Mucosa of stomach (tissue), 1 donor: ENCODE data around the gene CASTOR1.

Experiments
- H3K27me3 ChIP-seq: one replicate; pipeline ENCODE4 v1.7.0; 2013; ENCODE audit warnings: mild to moderate bottlenecking, low read length; ENCODE audit not compliant: control insufficient read depth, insufficient read depth
- H3K36me3 ChIP-seq: one replicate; pipeline ENCODE4 v1.7.0; 2013; ENCODE audit warnings: low read length; ENCODE audit not compliant: control insufficient read depth, insufficient read depth
- H3K4me1 ChIP-seq: one replicate; pipeline ENCODE4 v1.7.0; 2013; ENCODE audit warnings: mild to moderate bottlenecking, low read length; ENCODE audit not compliant: control insufficient read depth, insufficient read depth
- H3K4me3 ChIP-seq: one replicate; pipeline ENCODE4 v1.7.0; 2013; ENCODE audit warnings: low read length
- H3K9ac ChIP-seq: one replicate; pipeline ENCODE4 v1.7.0; 2013; ENCODE audit warnings: mild to moderate bottlenecking, low read length, moderate library complexity
- H3K9me3 ChIP-seq: one replicate; pipeline ENCODE4 v1.7.0; 2013; ENCODE audit warnings: mild to moderate bottlenecking, low read length, moderate library complexity; ENCODE audit not compliant: control insufficient read depth
- donor health status: Pancreatic carcinoma.

CASTOR1 gene

DNA sequence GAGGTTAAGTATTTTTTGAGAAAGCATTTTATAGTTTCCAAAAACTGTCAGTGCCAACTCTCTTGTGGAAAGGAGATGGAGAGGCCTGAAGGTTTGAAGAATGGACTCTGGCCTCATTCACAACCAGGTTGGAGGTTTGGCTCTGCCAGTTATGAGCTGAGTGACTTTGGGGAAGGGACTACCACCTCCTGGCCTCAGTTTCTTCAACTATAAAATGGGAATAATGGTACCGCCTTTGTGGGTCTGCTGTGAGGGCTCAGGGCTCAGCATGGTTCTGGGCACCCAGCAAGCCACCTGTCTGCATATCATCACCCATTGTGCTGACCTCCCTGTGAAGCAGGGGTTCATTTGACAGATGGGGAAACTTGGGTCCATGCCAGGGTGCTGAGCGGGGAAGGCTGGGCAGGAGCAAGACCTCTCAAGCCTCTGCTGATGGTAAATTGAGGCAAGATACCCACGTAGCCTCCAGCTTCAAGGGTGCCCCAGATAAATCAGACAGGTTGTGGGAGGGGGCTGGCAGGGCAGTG, 39.2 kb downstream of the CASTOR1 start:
- Histone ChIP-seq H3K36me3 (no peaks in the 10 kb centered on the region), H3K9ac (no peak overlapping the region), H3K9me3 (no peaks in the 10 kb centered on the region), H3K27me3 (peaks cover 13% of the 10 kb centered on the region), H3K4me3 (no peak overlapping the region), H3K4me1 (peaks cover 51% of the 10 kb centered on the region)

DNA sequence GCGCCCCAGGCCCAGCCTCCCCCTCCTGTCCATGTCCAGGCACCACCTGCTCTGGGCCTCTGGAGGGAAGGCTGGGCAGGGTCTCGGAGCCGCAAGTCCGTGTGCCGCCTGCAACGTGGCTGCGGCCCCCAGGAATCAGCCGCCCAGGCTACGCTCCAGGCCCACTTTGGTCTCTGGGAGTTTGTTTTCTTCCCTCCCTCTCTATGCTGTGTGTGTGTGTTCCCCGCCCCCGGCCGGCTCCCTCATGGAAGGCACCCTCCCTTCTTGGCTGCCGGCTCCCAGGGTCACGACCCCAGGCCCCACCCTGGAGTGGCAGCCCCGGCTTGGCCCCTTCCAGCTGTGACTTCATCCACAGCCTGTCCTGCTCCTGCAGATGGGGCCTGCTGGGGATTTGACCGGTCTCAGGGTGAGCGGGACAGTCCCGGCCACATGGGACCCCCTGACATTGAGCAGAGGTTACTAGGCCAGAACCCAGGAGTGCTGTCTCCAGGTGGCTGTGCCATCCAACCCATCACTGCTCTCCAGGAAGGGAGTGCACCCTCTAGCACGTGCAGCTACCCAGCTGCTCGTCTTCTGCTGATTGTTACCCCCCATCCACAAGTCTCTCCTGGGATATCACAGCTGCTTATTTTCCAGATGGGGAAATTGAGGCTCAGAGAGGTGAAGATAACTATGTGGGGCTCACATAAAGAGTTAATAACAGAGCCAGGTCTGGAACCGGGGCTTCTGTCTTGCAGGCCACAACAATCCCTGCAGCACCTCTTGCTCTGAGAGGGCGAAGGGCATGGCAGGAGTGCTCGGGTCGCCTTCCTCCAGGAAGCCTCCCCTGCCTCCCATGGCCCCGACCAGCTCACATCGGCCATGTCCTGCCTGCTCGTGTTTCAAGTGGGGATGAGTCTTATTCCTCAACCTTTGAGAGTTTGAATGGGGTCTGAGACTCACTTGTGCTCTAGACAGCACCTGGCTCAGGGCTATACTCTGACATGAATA, 40.0 kb downstream of the CASTOR1 start:
- H3K4me3 ChIP-seq: no peak overlapping the region
- H3K4me1 ChIP-seq: peaks cover 54% of the 10 kb centered on the region
- H3K9ac ChIP-seq: no peak overlapping the region
- H3K9me3 ChIP-seq: no peaks in the 10 kb centered on the region
- no peaks in the 10 kb centered on the region for H3K36me3 ChIP-seq
- peaks cover 13% of the 10 kb centered on the region for H3K27me3 ChIP-seq

- H3K9me3 ChIP-seq: no peaks in the 10 kb centered on the region
- no peak overlapping the region for H3K4me3 ChIP-seq
- peaks cover 13% of the 10 kb centered on the region for H3K27me3 ChIP-seq
- no peaks in the 10 kb centered on the region for H3K36me3 ChIP-seq
- peaks cover 49% of the 10 kb centered on the region for H3K4me1 ChIP-seq
- H3K9ac ChIP-seq: no peak overlapping the region
These were observed 40.8 kb downstream of the CASTOR1 start for GRCh38 chr22:30248484-30248883.

DNA sequence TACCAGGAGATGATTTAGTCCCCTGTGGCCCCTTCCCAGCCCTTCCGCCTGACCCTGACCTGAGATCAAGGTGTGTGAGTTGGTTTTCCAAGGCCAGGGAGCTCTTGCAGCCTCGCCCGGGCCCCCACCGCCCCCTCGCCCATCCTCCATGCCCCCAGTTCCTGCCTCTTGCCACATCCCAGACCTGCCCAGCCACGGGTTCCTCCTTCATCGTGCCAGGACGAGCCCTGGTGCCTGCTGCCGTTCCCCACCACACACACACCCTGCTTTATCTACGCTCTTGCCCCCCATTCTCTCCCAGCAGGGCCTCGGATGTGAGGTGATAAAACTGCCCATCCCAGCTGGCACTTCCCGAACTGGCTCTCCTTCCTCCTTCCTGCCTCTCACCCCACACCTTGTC, 41.3 kb downstream of the CASTOR1 start:
- Histone ChIP-seq H3K4me3 (no peak overlapping the region), H3K4me1 (peaks cover 45% of the 10 kb centered on the region), H3K9me3 (no peaks in the 10 kb centered on the region), H3K9ac (no peak overlapping the region), H3K36me3 (no peaks in the 10 kb centered on the region), H3K27me3 (peaks cover 13% of the 10 kb centered on the region)

DNA sequence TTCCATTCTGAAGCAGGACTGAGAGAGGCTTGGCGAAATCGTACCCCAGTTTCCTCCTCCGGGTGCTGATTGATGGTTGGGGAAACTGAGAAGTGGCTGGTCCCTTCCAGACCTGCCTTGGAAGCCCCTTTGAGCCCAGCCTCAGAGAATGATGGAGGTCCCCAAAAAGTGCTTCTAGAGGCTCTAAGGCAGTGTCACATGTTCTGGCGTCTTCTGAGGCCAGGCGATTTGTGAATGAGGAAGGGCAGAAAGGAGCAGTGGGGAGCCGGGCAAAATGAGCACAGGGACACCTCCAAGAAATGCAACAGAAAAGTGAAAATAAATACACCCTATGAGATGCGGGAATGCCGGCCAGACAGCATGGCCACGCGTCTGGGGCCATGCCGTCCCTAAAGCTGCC, 41.7 kb downstream of the CASTOR1 start:
- Histone ChIP-seq H3K4me1 (peaks cover 41% of the 10 kb centered on the region), H3K9me3 (no peaks in the 10 kb centered on the region), H3K9ac (no peak overlapping the region), H3K4me3 (no peak overlapping the region), H3K36me3 (no peaks in the 10 kb centered on the region), H3K27me3 (peaks cover 13% of the 10 kb centered on the region)

DNA sequence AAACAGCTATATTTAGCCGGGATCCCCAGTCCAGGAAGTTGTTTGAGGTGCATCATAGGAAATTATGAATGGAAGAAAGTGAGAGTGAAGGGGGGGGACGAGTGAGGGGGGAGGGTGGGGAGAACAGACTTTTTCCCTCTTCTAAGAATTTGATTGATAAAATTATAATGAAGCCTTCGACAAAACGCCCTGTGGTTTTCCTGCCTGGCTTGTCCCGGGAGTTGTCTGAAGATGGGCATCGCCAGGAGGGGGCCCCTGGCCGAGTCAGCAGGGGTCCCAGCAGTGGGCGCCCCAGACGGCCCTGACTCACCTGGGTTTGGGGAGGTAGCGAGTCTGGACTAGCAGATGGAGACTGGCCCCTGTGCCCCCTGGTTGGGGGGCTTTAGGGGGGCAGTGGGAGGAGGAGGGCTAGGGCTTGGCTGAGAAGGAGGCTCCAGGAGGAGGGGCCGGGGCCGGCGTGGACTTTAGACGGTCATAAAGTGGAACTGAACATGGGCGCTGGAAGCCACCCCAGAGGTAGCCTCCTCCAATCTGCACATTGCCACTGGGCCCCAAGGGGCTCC, 42.4 kb downstream of the CASTOR1 start:
- H3K9me3 ChIP-seq: no peaks in the 10 kb centered on the region
- no peaks in the 10 kb centered on the region for H3K36me3 ChIP-seq
- H3K9ac ChIP-seq: peak overlapping the region; percentile 73
- H3K27me3 ChIP-seq: peaks cover 13% of the 10 kb centered on the region
- H3K4me3 ChIP-seq: peak overlapping the region; percentile 50
- peaks cover 39% of the 10 kb centered on the region for H3K4me1 ChIP-seq

GRCh38 chr22:30245985-30246813, 43.1 kb downstream of the CASTOR1 start, which contains the start of gene LIF:
TSS of gene LIF (minus strand) at chr22:30246759. CDS start at chr22:30246695, 64 bp downstream.
- H3K36me3 ChIP-seq: no peaks in the 10 kb centered on the region
- peaks cover 11% of the 10 kb centered on the region for H3K27me3 ChIP-seq
- H3K9ac ChIP-seq: peak within 1 kb of the TSS; percentile 73

DNA sequence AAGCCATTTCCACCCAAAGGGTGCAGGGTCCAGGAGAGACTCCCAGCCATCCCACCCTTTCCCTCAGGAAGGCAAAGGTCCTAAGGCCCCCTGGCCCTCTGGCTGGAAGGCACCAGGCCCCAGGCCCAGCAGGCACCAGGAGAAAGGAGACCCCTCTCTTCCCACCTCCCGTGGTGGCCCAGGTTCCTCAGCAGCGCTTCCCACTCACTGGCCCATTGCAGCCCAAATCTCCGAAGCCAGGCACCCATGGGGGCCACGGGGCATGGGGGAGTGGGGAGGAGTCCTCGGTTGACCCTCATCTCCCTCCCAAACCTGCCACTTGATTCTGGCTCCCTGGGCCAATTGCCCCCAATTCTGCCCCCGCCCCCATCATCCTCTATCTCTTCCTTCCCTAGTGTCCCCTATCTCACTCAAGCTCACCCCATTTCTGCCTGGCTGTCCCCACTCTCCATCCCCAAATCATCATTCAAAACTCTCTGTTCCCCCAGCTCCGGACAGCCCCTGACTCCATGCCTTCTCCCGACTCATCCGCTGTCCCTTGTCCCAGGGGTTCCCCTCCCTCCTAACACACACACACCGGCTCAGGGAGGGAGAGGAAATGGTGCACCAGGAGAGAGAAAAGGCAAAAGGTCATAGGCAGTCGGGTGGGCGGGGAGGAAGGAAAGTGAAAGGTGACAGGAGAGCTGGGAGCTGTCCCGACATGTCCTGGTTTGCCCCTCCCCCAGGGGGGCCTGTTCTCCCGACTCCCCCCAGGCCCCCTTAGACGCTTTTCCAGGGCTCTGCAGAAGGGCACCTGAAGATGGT, 43.9 kb downstream of the CASTOR1 start:
- Histone ChIP-seq H3K36me3 (no peaks in the 10 kb centered on the region), H3K27me3 (peaks cover 8% of the 10 kb centered on the region), H3K4me1 (peaks cover 32% of the 10 kb centered on the region), H3K9ac (peak overlapping the region; percentile 73), H3K9me3 (no peaks in the 10 kb centered on the region), H3K4me3 (peak overlapping the region; percentile 50)

More at GRCh38 chr22:30245985-30246813, 43.1 kb downstream of the CASTOR1 start, which contains the start of gene LIF:
- peak within 1 kb of the TSS; percentile 50 for H3K4me3 ChIP-seq
- peaks cover 39% of the 10 kb centered on the region for H3K4me1 ChIP-seq
- H3K9me3 ChIP-seq: no peaks in the 10 kb centered on the region

GRCh38 chr22:30244641-30245040, 44.7 kb downstream of the CASTOR1 start:
- Histone ChIP-seq H3K9ac (no peak overlapping the region), H3K4me1 (peaks cover 27% of the 10 kb centered on the region), H3K36me3 (no peaks in the 10 kb centered on the region), H3K27me3 (peaks cover 8% of the 10 kb centered on the region), H3K4me3 (no peak overlapping the region), H3K9me3 (no peaks in the 10 kb centered on the region)

GRCh38 chr22:30244066-30244465, 45.2 kb downstream of the CASTOR1 start:
- Histone ChIP-seq H3K4me3 (no peak overlapping the region), H3K36me3 (no peaks in the 10 kb centered on the region), H3K4me1 (peaks cover 25% of the 10 kb centered on the region), H3K9ac (no peak overlapping the region), H3K27me3 (peaks cover 8% of the 10 kb centered on the region), H3K9me3 (no peaks in the 10 kb centered on the region)

- H3K9me3 ChIP-seq: no peaks in the 10 kb centered on the region
- no peak overlapping the region for H3K9ac ChIP-seq
- H3K27me3 ChIP-seq: peaks cover 8% of the 10 kb centered on the region
- peaks cover 21% of the 10 kb centered on the region for H3K4me1 ChIP-seq
- no peak overlapping the region for H3K4me3 ChIP-seq
- H3K36me3 ChIP-seq: no peaks in the 10 kb centered on the region
These were observed 45.6 kb downstream of the CASTOR1 start for GRCh38 chr22:30243661-30244060.
